A549 (cell line): ENCODE results near the gene IRF3. TPM values are rescaled to one million over a fixed set of nuclear protein-coding genes. Genes with fewer than 3 reads are reported as not detected.

Experiments
- CBX8 ChIP-seq: fragments of 200-600 bp; sonication (generic); IDR thresholded peaks from 2 replicates; pipeline ENCODE4 v1.6.1; 2016
- CHD4 ChIP-seq: fragments of 200-600 bp; sonication (generic); IDR thresholded peaks from 2 replicates; pipeline ENCODE4 v1.6.1; 2016; ENCODE audit warnings: antibody characterized with exemption, mild to moderate bottlenecking, borderline replicate concordance
- CTCF ChIP-seq: fragments of >200 bp; sonication (Bioruptor Twin); formaldehyde crosslinking; IDR thresholded peaks from 3 replicates; pipeline ENCODE4 v1.5.1; 2016
- EHF ChIP-seq: fragments of 250-450 bp; sonication (Bioruptor Pico); IDR thresholded peaks from 2 replicates; pipeline ENCODE4 v1.5.0; 2020; ENCODE audit warnings: mild to moderate bottlenecking
- ESRRA ChIP-seq: fragments of 150-350 bp; IDR thresholded peaks from 2 replicates; pipeline ENCODE4 v1.6.1; 2014; ENCODE audit warnings: mild to moderate bottlenecking, low read length, borderline replicate concordance
- FOSB ChIP-seq: fragments of 250-450 bp; sonication (Bioruptor Pico); IDR thresholded peaks from 2 replicates; pipeline ENCODE4 v1.5.0; 2020; ENCODE audit warnings: mild to moderate bottlenecking, moderate library complexity
- FOSL2 ChIP-seq, 2 experiments: fragments of 450-650 bp in 1 of 2; fragments of >200 bp in 1 of 2; sonication (Bioruptor Twin) in 1 of 2; formaldehyde crosslinking; IDR thresholded peaks; 2 replicates each; pipeline versions ENCODE4 v1.5.0 to v1.6.1; 2016 to 2020; ENCODE audit warnings: mild to moderate bottlenecking in 1 of 2, moderate library complexity in 1 of 2
- FOXS1 ChIP-seq: fragments of 250-450 bp; sonication (Bioruptor Pico); IDR thresholded peaks from 2 replicates; pipeline ENCODE4 v1.5.0; 2020; ENCODE audit warnings: mild to moderate bottlenecking, moderate library complexity
- GATA3 ChIP-seq: IDR thresholded peaks from 2 replicates; pipeline ENCODE4 v1.6.1; 2012; ENCODE audit warnings: borderline replicate concordance
- HDAC2 ChIP-seq: fragments of 200-600 bp; sonication (generic); IDR thresholded peaks from 2 replicates; pipeline ENCODE4 v1.6.1; 2016
- HEYL ChIP-seq: fragments of 250-450 bp; sonication (Bioruptor Pico); IDR thresholded peaks from 2 replicates; pipeline ENCODE4 v1.8.0; 2021; ENCODE audit warnings: mild to moderate bottlenecking, moderate library complexity
- HOXB5 ChIP-seq: fragments of 250-450 bp; sonication (Bioruptor Pico); IDR thresholded peaks from 2 replicates; pipeline ENCODE4 v1.5.0; 2020; ENCODE audit warnings: mild to moderate bottlenecking, moderate library complexity
- JUN ChIP-seq, 2 experiments: fragments of >200 bp; sonication (Bioruptor Twin); formaldehyde crosslinking; IDR thresholded peaks; 2 replicates in 1 of 2; 3 replicates in 1 of 2; pipeline ENCODE4 v1.6.1; 2016 to 2017
- KDM1A ChIP-seq: fragments of 200-600 bp; sonication (generic); IDR thresholded peaks from 2 replicates; pipeline ENCODE4 v1.6.1; 2016; ENCODE audit warnings: low read depth, mild to moderate bottlenecking
- MYC ChIP-seq: IDR thresholded peaks from 2 replicates; pipeline ENCODE4 v1.6.1; 2012; ENCODE audit warnings: mild to moderate bottlenecking, inconsistent platforms, low read length, improper control_type of control experiment, borderline replicate concordance
- NFE2L2 ChIP-seq: fragments of 150-350 bp; conservative IDR thresholded peaks from 2 replicates; pipeline ENCODE4 v1.6.1; 2014; ENCODE audit warnings: low read length
- NPAS2 ChIP-seq: fragments of 250-450 bp; sonication (Bioruptor Pico); IDR thresholded peaks from 2 replicates; pipeline ENCODE4 v1.8.0; 2022; ENCODE audit warnings: mild to moderate bottlenecking, moderate library complexity, borderline replicate concordance
- NR3C1 ChIP-seq: fragments of >200 bp; sonication (Bioruptor Twin); formaldehyde crosslinking; IDR thresholded peaks from 3 replicates; pipeline ENCODE4 v1.6.1; 2017
- POLR2A ChIP-seq: IDR thresholded peaks from 2 replicates; pipeline ENCODE4 v1.6.1; 2012; ENCODE audit warnings: mild to moderate bottlenecking, low read length
- RARB ChIP-seq: fragments of 250-450 bp; sonication (Bioruptor Pico); IDR thresholded peaks from 2 replicates; pipeline ENCODE4 v1.8.0; 2021; ENCODE audit warnings: mild to moderate bottlenecking, moderate library complexity
- RCOR1 ChIP-seq: fragments of 150-350 bp; IDR thresholded peaks from 2 replicates; pipeline ENCODE4 v1.6.1; 2014; ENCODE audit warnings: antibody characterized with exemption, low read length, low read depth
- RFX5 ChIP-seq: fragments of 450-650 bp; IDR thresholded peaks from 2 replicates; pipeline ENCODE4 v1.7.1; 2014; ENCODE audit warnings: antibody characterized with exemption, mild to moderate bottlenecking, moderate library complexity
- SMC3 ChIP-seq: fragments of >200 bp; sonication (Bioruptor Twin); formaldehyde crosslinking; IDR thresholded peaks from 3 replicates; pipeline ENCODE4 v1.6.1; 2018; ENCODE audit warnings: inconsistent platforms
- TFCP2L1 ChIP-seq: fragments of 250-450 bp; sonication (Bioruptor Pico); IDR thresholded peaks from 2 replicates; pipeline ENCODE4 v1.5.0; 2021; ENCODE audit warnings: mild to moderate bottlenecking
- TP53 ChIP-seq: fragments of 250-450 bp; sonication (Bioruptor Pico); IDR thresholded peaks from 2 replicates; pipeline ENCODE4 v1.5.0; 2021; ENCODE audit warnings: mild to moderate bottlenecking, moderate library complexity
- ZC3H11A ChIP-seq: fragments of 450-650 bp; IDR thresholded peaks from 2 replicates; pipeline ENCODE4 v1.6.1; 2014; ENCODE audit warnings: antibody characterized with exemption, mild to moderate bottlenecking
- polyA plus RNA-seq, 4 experiments: library from polyadenylated mRNA; depleted of rRNA in 3 of 4; stranded (reverse); fragments of >200 nt; fragmentation: RNase III in 1 of 4; extraction: RNeasy Plus Mini Kit Qiagen cat#74134 plus additional on column Dnase treatment in 1 of 4; gene quantifications; 2 replicates in 3 of 4; 3 replicates in 1 of 4; pipeline ENCODE4 v1.2.3, GENCODE V29; 2011 to 2017
- TF ChIP-seq, protein P1 (sequence below): IDR thresholded peaks from 2 replicates; pipeline ENCODE4 v1.6.1; 2012
- TF ChIP-seq, protein P2 (sequence below): IDR thresholded peaks from 2 replicates; pipeline ENCODE4 v1.6.1; 2012; ENCODE audit warnings: low read depth, borderline replicate concordance
- TF ChIP-seq, protein P3 (sequence below): fragments of >200 bp; sonication (Bioruptor Twin); formaldehyde crosslinking; IDR thresholded peaks from 2 replicates; pipeline ENCODE4 v1.6.1; 2016

The IRF3 gene
- polyA plus RNA-seq, 2 of the 4 experiments (the other 2 are of a cell fraction), result 54.0 to 103 TPM

DNA sequence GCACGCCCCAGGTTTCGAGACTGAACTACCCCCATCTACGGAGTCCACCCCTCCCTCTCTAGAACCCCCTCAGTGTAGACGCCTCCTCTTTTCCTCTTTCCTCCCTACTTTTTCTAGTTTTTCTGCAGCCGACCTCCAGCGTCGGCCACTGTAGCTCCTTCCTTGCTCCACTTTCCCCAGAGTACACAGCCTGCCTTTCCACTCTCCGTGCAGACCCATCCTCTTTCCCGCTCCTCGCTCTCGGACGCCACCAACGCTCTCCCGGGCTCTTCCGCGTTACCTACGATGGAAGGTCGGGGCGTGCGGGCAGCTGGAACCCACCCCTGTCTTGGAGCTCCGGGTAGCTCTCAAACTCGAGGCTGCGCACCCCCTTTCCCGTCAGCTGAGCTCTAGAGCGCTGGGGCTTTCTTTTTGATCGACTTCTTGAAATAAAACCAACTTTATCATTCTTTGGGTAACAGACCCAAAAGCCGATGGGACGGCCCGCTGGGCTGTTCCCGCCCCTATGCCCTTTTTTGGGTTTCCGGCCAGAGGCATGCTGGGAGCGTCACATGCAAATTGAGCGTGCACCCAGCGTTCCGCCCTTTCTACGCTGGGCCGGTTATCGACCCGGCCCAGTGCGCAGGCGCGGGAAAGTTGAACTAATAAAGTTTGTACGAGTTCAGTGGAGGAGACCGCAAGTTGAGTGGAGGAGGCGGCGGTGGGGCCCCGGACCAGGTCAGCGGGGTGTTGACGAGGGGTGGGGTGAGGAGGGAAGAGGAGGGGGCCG lies at the start of gene IRF3, which contains the start of gene BCL2L12 (continued):
- TF ChIP-seq SMC3, result no peak
- no peak for TF ChIP-seq TP53 (CRISPR knock-in tag)
- no peak for TF ChIP-seq RFX5
- TF ChIP-seq RARB, result no peak
- no peak for TF ChIP-seq MYC
- TF ChIP-seq FOXS1, result no peak
- TF ChIP-seq NFE2L2, result no peak
- peak; percentile 45 for TF ChIP-seq POLR2A
- TF ChIP-seq NPAS2 (CRISPR knock-in tag), result no peak
- no peak for TF ChIP-seq FOSL2 (IDR thresholded peaks at IDR 0.05)
- no peak for TF ChIP-seq FOSL2 (CRISPR knock-in tag; IDR thresholded peaks at IDR 0.05)
- no peak for TF ChIP-seq EHF (CRISPR knock-in tag)
- TF ChIP-seq HDAC2, result no peak
- TF ChIP-seq NR3C1, result no peak
- TF ChIP-seq, protein P1, sequence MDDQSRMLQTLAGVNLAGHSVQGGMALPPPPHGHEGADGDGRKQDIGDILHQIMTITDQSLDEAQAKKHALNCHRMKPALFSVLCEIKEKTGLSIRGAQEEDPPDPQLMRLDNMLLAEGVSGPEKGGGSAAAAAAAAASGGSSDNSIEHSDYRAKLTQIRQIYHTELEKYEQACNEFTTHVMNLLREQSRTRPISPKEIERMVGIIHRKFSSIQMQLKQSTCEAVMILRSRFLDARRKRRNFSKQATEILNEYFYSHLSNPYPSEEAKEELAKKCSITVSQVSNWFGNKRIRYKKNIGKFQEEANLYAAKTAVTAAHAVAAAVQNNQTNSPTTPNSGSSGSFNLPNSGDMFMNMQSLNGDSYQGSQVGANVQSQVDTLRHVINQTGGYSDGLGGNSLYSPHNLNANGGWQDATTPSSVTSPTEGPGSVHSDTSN, result 0 out of 2 replicates have a peak, but pooled peaks have one; percentile 2
- no peak for TF ChIP-seq CTCF
- no peak for TF ChIP-seq ESRRA
- no peak for TF ChIP-seq TFCP2L1
- TF ChIP-seq GATA3, result no peak; the same call in 1 of the 2 replicates
- TF ChIP-seq, protein P2, sequence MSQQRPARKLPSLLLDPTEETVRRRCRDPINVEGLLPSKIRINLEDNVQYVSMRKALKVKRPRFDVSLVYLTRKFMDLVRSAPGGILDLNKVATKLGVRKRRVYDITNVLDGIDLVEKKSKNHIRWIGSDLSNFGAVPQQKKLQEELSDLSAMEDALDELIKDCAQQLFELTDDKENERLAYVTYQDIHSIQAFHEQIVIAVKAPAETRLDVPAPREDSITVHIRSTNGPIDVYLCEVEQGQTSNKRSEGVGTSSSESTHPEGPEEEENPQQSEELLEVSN, result no peak
- no peak for TF ChIP-seq RCOR1
- no peak for TF ChIP-seq FOSB
- peak in 1 of 2 experiments; percentile 83; a peak in 3 of 5 replicates for TF ChIP-seq JUN (IDR thresholded peaks at IDR 0.05)
- no peak for TF ChIP-seq CBX8
- no peak for TF ChIP-seq HOXB5
- no peak for TF ChIP-seq HEYL (CRISPR knock-in tag)
- TF ChIP-seq, protein P3, sequence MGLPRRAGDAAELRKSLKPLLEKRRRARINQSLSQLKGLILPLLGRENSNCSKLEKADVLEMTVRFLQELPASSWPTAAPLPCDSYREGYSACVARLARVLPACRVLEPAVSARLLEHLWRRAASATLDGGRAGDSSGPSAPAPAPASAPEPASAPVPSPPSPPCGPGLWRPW, result no peak
- no peak for TF ChIP-seq KDM1A
- no peak for TF ChIP-seq ZC3H11A
- no peak for TF ChIP-seq CHD4
- TF ChIP-seq, all 56 proteins: peak for 10
